IMR-90 (cell line): ENCODE results near the gene SH2D6. TPM values are rescaled to one million over a fixed set of nuclear protein-coding genes. Genes with fewer than 3 reads are reported as not detected.
A peak's percentile ranks its signal among the peaks of the same experiment; 100 is the strongest.
"Not testable (repeated sequence)": the region's sequence is repeated elsewhere in the genome, so short reads cannot be mapped to it uniquely, and the experiment has no call there.

Experiments
- ATAC-seq: fragments of 200-7000 bp; cut with Tn5 transposase; 2 replicates; pipeline ENCODE4 v1.9.1; 2020; ENCODE audit warnings: low read depth, mild to moderate bottlenecking, moderate library complexity
- BruUV-seq: library from RNA; stranded (reverse); fragments of 400-500 nt; replicated peaks from 2 replicates; lab custom pipeline; 2021; lab: Mats Ljungman, UMichigan
- CTCF ChIA-PET: fragments of 300-600 bp; formaldehyde crosslinking; extraction: SDS; loops from one replicate; lab custom pipeline; 2021; ENCODE audit warnings: antibody characterized with exemption; lab: Yijun Ruan, JAX
- POLR2A ChIA-PET: fragments of 300-600 bp; sonication (Branson Sonifier 250); formaldehyde crosslinking; loops from one replicate; lab custom pipeline; 2022; ENCODE audit warnings: antibody characterized with exemption; ENCODE audit not compliant: unreplicated experiment; lab: Charles Lee
- DNase-seq: peaks from one replicate; pipeline ENCODE4 v3.0.0; 2013
- H2AFZ ChIP-seq: replicated peaks from 2 replicates; pipeline ENCODE3; 2013; ENCODE audit warnings: low read length, mild to moderate bottlenecking; ENCODE audit not compliant: poor library complexity
- H2AK5ac ChIP-seq: 2 replicates; pipeline ENCODE4 v1.6.1; 2013; ENCODE audit warnings: low read depth, low read length, inconsistent platforms
- H2AK9ac ChIP-seq: replicated peaks from 2 replicates; pipeline ENCODE3; 2013; ENCODE audit warnings: mild to moderate bottlenecking, low read depth, low read length, moderate library complexity; ENCODE audit not compliant: poor library complexity
- H2BK120ac ChIP-seq: 2 replicates; pipeline ENCODE4 v1.6.1; 2013; ENCODE audit warnings: low read depth, low read length, inconsistent platforms
- H2BK15ac ChIP-seq: 3 replicates; pipeline ENCODE4 v1.6.1; 2013; ENCODE audit warnings: low read depth, low read length, inconsistent platforms
- H2BK20ac ChIP-seq: 2 replicates; pipeline ENCODE4 v1.6.1; 2013; ENCODE audit warnings: low read depth, mild to moderate bottlenecking, inconsistent platforms, low read length, moderate library complexity
- H2BK5ac ChIP-seq: 2 replicates; pipeline ENCODE4 v1.6.1; 2013; ENCODE audit warnings: mild to moderate bottlenecking, low read depth, low read length, inconsistent platforms; ENCODE audit not compliant: poor library complexity, severe bottlenecking
- H3K14ac ChIP-seq: replicated peaks from 2 replicates; pipeline ENCODE4 v1.6.1; 2013; ENCODE audit warnings: low read depth, low read length, inconsistent platforms
- H3K18ac ChIP-seq: 2 replicates; pipeline ENCODE4 v1.6.1; 2013; ENCODE audit warnings: low read depth, low read length, control low read depth
- H3K23ac ChIP-seq: 2 replicates; pipeline ENCODE4 v1.6.1; 2013; ENCODE audit warnings: low read depth, low read length, inconsistent platforms
- H3K27ac ChIP-seq: 2 replicates; pipeline ENCODE4 v1.5.1; 2013; ENCODE audit warnings: mild to moderate bottlenecking, control low read depth, low read length; ENCODE audit not compliant: insufficient read depth
- H3K27me3 ChIP-seq: 2 replicates; pipeline ENCODE4 v1.6.1; 2013; ENCODE audit warnings: low read length; ENCODE audit not compliant: control insufficient read depth, insufficient read depth
- H3K36me3 ChIP-seq: 2 replicates; pipeline ENCODE4 v1.6.1; 2013; ENCODE audit warnings: low read length, mixed read lengths; ENCODE audit not compliant: control insufficient read depth, insufficient read depth
- H3K4ac ChIP-seq: 2 replicates; pipeline ENCODE4 v1.6.1; 2013; ENCODE audit warnings: low read depth, low read length, inconsistent platforms
- H3K4me1 ChIP-seq: 2 replicates; pipeline ENCODE4 v1.6.1; 2013; ENCODE audit warnings: low read length, mixed read lengths; ENCODE audit not compliant: control insufficient read depth, insufficient read depth
- H3K4me2 ChIP-seq: 2 replicates; pipeline ENCODE4 v1.6.1; 2013; ENCODE audit warnings: low read depth, mild to moderate bottlenecking, control low read depth, low read length, moderate library complexity
- H3K4me3 ChIP-seq: 2 replicates; pipeline ENCODE4 v1.5.1; 2013; ENCODE audit warnings: low read depth, mild to moderate bottlenecking, control low read depth, low read length, moderate library complexity; ENCODE audit not compliant: insufficient read depth
- H3K56ac ChIP-seq: 2 replicates; pipeline ENCODE4 v1.6.1; 2013; ENCODE audit warnings: low read length, inconsistent platforms; ENCODE audit not compliant: insufficient read depth; ENCODE audit errors: extremely low read depth
- H3K79me1 ChIP-seq, 2 experiments: 2 replicates each; pipeline ENCODE4 v1.6.1; 2013; ENCODE audit warnings: low read length in 2 of 2, inconsistent platforms in 1 of 2, low read depth in 1 of 2
- H3K9ac ChIP-seq: 2 replicates; pipeline ENCODE4 v1.6.1; 2013; ENCODE audit warnings: low read depth, low read length, control low read depth
- H3K9me1 ChIP-seq: 2 replicates; pipeline ENCODE4 v1.6.1; 2013; ENCODE audit warnings: low read length, inconsistent platforms; ENCODE audit not compliant: insufficient read depth
- H3K9me3 ChIP-seq: 2 replicates; pipeline ENCODE4 v1.6.1; 2013; ENCODE audit warnings: low read length; ENCODE audit not compliant: control insufficient read depth, insufficient read depth
- H4K20me1 ChIP-seq: 2 replicates; pipeline ENCODE4 v1.6.1; 2013; ENCODE audit warnings: low read length, inconsistent platforms; ENCODE audit not compliant: insufficient read depth
- H4K5ac ChIP-seq: 2 replicates; pipeline ENCODE4 v1.6.1; 2013; ENCODE audit warnings: mild to moderate bottlenecking, low read depth, low read length, control low read depth
- H4K8ac ChIP-seq, 2 experiments: 2 replicates each; pipeline ENCODE4 v1.6.1; 2013; ENCODE audit warnings: low read depth in 2 of 2, low read length in 2 of 2, control low read depth in 1 of 2, inconsistent platforms in 1 of 2
- H4K91ac ChIP-seq: 2 replicates; pipeline ENCODE4 v1.6.1; 2013; ENCODE audit warnings: low read depth, low read length, inconsistent platforms; ENCODE audit not compliant: insufficient read depth
- CEBPB ChIP-seq: IDR thresholded peaks from 2 replicates; pipeline ENCODE4 v1.6.1; 2012; ENCODE audit warnings: low read depth, low read length, improper control_type of control experiment
- WGBS, 2 experiments: methylation state at CpG; one replicate each; pipeline versions ENCODE4 v1.1.5 to v1.1.7; 2013; ENCODE audit warnings: missing lambda C conversion rate in 2 of 2; ENCODE audit not compliant: insufficient read length in 1 of 2; ENCODE audit errors: extremely low coverage in 2 of 2; 5-methylcytosine and 5-hydroxymethylcytosine counted together
- dilution Hi-C: fragments of 300-500 bp; cut with HindIII; formaldehyde crosslinking; loops from one replicate; pipeline ENCODE4 v1.14.3; 2018; ENCODE audit warnings: low sequenced_read_pairs; ENCODE audit not compliant: unreplicated experiment
- in situ Hi-C: fragments of 300-500 bp; cut with MboI; formaldehyde crosslinking; loops from 3 replicates; pipeline ENCODE4 v1.14.3; 2019; ENCODE audit warnings: low sequenced_read_pairs, inconsistent platforms, mixed read lengths
- intact Hi-C: fragments of 100-400 bp; cut with micrococcal nuclease; formaldehyde crosslinking; loops from 2 replicates; pipeline ENCODE4 v1.10.0; 2022
- polyA plus RNA-seq, 3 experiments: library from polyadenylated mRNA; depleted of rRNA; stranded (reverse); fragments of >200 nt; gene quantifications; 2 replicates each; pipeline ENCODE4 v1.2.3, GENCODE V29; 2012; ENCODE audit warnings: low replicate concordance in 1 of 3
- total RNA-seq: library from RNA; depleted of rRNA; stranded (reverse); fragments of >200 nt; gene quantifications from 2 replicates; pipeline ENCODE4 v1.2.3, GENCODE V29; 2012

SH2D6 gene
- total and polyA plus RNA-seq, 2 of the 4 experiments (the other 2 are of a cell fraction) = 0.32 to 0.36 TPM

DNA sequence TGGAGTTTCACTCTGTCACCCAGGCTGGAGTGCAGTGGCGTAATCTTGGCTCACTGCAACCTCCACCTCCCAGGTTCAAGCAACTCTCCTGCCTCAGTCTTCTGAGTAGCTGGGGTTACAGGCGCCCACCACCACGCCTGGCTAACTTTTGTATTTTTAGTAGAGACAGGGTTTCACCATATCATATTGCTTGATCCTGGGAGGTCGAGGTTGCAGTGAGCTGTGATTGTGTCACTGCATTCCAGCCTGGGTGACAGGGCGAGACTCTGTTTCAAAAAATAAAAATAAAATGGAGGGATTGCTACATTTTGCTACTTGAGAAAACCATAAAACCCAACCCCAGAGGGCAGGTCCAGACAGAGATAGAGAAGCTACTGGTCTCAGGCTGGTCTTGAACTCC is 35.4 kb upstream of the SH2D6 start:
- H3K14ac ChIP-seq, H3K56ac ChIP-seq, H2AK9ac ChIP-seq, H3K9ac ChIP-seq, H3K9me1 ChIP-seq, H2BK20ac ChIP-seq, H3K27me3 ChIP-seq, H4K91ac ChIP-seq, BruUV-seq, H3K4me1 ChIP-seq, H2BK15ac ChIP-seq, H3K23ac ChIP-seq, H3K4me2 ChIP-seq, intact Hi-C loops, H3K27ac ChIP-seq, H4K5ac ChIP-seq, H3K79me1 ChIP-seq, H3K18ac ChIP-seq, H2AK5ac ChIP-seq, dilution Hi-C loops, H3K4ac ChIP-seq, H2AFZ ChIP-seq, in situ Hi-C loops, H2BK120ac ChIP-seq, H3K9me3 ChIP-seq, CTCF ChIA-PET, H4K20me1 ChIP-seq, POLR2A ChIA-PET, H3K4me3 ChIP-seq: not testable (repeated sequence)
- TF ChIP-seq CEBPB = peak; percentile 51; the same call in 1 of the 2 replicates
- DNase-seq (peak; percentile 15), ATAC-seq (peak; percentile 40)
- Histone ChIP-seq H3K36me3 (peaks cover 23% of the 10 kb centered on the region), H2BK5ac (peak overlapping the region; percentile 33), H4K8ac (peak overlapping the region in 1 of 2 experiments; percentile 37; a peak in 1 of 4 replicates)
- WGBS, 2 experiments = no CpG with 5 or more reads among the region's 5 CpGs
